ENCODE measurements around the gene RDX.
"Not testable (repeated sequence)": the region's sequence is repeated elsewhere in the genome, so short reads cannot be mapped to it uniquely, and the experiment has no call there.

RDX gene

GRCh38 chr11:110272919-110273318, 23.5 kb downstream of the RDX start:
- no peak for DNase-seq (ENCODE audit: low spot score)

DNA sequence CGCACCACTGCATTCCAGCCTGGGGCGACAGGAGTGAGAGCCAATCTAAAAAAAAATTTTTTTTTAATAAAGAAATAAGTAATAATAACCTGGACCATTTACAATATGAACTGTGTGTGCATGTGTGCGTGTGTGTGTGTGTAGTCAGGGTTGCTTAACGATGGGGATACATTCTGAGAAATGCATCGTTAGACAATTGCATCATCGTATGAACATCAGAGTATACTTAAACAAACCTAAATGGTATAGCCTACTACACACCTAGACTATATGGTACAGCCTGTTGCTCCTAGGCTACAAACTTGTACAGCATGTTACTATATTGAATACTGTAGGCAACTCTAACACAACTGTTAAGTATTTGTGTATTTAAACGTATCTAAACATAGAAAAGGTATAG, 26.4 kb downstream of the RDX start:
- DNase-seq (ENCODE audit: low spot score) = no peak

DNA sequence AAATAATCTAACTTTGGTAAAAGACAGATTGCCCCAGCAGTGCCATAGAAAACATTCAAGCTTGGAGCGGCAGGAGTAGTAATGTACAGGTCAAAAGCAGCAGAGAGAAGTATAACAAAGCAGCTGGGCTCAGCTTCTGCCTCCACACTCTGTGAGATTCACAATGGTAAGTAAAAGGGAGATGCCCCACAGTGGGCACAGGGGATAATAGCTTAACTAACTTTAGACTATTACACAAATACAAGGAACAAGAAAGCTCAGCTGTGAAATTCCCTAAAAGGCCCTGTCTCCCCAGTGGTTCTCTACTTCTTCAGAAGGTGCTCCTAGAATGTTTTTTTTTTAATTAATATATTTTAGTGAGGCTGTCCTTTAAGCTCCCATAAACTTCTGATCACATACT, 28.0 kb downstream of the RDX start:
- DNase-seq (ENCODE audit: low spot score) = no peak

DNA sequence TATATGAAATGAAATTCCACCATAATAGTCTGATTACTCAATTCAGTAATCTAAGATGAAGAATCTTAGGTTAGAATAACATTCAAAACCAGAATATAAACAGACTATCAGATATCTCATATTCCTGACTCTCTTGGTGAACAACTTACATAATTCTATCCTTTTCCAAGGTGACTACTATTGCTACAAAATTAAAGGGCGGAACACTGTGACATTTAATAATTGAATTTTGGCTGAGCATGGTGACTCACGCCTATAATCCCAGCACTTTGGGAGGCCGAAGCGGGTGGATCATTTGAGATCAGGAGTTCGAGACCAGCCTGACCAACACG, 34.4 kb downstream of the RDX start:
- DNase-seq (ENCODE audit: low spot score) = no peak

- no peak for DNase-seq (ENCODE audit: low spot score)
These were observed 35.0 kb downstream of the RDX start for GRCh38 chr11:110261195-110262071.

DNA sequence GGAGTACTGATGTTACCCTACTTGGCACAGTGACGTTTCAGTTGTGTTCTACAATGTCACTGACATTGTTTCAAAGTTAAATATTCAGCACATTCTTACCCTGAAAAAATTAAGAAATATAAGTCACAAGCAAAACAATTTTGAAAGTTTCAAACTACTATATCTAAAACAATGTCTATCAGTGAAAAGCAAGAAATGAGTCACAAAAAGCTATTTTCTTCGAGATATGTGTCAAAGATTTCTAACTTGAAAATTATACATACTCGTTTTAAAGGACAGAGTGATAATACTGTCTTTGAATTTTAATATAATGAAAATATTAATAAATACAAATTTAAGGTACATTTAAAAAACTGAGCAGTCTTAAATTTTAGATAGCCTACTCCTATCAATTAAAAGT, 42.9 kb downstream of the RDX start:
- DNase-seq (ENCODE audit: low spot score) = no peak

DNA sequence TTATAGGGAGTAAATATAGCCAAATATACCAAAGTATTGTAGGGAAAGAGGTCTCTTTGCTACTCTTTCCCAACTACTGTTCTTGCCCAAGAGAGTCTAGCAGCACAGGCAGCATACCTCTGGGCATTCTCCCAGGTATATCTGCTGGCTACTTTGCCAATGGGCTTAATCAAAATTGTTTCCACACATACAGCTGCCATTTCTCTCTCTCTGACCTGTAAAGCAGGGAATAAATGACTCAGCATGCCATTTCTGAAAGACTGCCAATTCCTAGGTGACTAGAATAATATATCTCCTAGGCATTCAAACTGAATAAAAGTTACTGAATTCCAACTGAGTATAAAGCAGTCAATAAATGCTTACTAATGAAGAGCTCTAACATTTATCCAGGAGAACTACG, 44.6 kb downstream of the RDX start:
- DNase-seq (ENCODE audit: low spot score) = no peak

GRCh38 chr11:110250168-110250567, 46.2 kb downstream of the RDX start:
- no peak for DNase-seq (ENCODE audit: low spot score)

GRCh38 chr11:110249766-110250165, 46.6 kb downstream of the RDX start:
- DNase-seq (ENCODE audit: low spot score) = no peak

DNA sequence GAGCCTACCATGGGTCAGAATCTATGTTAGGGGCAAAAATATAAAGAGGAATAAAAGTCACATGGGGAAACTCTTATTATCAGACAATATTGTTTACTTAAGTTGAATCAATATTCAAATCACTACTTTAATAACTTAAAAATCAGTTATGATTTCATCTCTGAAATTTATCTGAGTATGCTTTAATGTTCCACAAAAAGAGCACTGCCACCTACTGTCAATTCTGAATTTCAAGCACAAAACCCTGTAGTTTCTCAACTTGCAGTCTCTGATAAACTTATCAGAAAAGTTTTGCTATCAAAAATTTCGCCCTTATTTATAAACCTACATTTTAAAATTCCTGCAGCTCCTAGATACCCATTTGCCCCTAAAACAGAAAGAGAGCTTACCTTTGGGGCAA, 47.3 kb downstream of the RDX start:
- peak; percentile 29 for DNase-seq (ENCODE audit: low spot score)

DNA sequence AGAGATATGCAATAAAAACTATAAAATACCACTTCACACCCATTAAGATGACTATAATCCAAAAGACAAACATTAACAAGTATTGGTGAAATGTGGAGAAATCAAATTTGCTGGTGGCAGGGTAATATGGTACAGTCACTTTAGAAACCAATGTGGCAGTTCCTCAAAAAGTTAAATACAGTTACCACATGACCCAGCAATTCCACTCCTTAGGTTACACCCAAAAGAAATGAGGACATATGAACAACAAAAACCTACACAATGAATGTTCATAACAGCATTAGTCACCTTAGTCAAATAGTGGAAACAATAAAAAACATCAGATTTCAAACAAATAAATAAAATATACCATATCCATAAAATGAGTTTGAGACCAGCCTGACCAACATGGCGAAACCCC, 52.6 kb downstream of the RDX start:
- no peak for DNase-seq (ENCODE audit: low spot score)

DNA sequence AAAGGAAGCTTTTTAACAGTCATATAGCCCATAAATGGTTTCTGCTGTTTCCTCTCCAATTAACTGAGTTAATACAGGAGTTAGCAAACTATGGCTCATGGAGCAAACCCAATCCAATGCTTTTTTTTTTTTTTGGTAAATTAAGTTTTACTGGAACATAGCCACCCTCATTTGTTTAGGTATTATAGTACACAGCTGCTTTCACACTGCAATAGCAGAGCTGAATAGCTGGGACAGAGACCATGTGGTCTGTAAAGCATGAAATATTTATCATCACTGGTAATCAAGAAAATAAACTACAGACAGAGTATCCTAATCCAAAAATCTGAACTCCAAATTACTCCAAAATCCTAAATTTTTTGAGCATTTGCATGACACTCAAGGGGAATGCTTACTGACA, 53.7 kb downstream of the RDX start:
- no peak for DNase-seq (ENCODE audit: low spot score)

- no peak for DNase-seq (ENCODE audit: low spot score)
These were observed 54.2 kb downstream of the RDX start for GRCh38 chr11:110242188-110242587.

- DNase-seq (ENCODE audit: low spot score) = no peak
These were observed 60.4 kb downstream of the RDX start for GRCh38 chr11:110235966-110236365.

GRCh38 chr11:110230377-110230776, 66.0 kb downstream of the RDX start:
- no peak for DNase-seq (ENCODE audit: low spot score)

DNA sequence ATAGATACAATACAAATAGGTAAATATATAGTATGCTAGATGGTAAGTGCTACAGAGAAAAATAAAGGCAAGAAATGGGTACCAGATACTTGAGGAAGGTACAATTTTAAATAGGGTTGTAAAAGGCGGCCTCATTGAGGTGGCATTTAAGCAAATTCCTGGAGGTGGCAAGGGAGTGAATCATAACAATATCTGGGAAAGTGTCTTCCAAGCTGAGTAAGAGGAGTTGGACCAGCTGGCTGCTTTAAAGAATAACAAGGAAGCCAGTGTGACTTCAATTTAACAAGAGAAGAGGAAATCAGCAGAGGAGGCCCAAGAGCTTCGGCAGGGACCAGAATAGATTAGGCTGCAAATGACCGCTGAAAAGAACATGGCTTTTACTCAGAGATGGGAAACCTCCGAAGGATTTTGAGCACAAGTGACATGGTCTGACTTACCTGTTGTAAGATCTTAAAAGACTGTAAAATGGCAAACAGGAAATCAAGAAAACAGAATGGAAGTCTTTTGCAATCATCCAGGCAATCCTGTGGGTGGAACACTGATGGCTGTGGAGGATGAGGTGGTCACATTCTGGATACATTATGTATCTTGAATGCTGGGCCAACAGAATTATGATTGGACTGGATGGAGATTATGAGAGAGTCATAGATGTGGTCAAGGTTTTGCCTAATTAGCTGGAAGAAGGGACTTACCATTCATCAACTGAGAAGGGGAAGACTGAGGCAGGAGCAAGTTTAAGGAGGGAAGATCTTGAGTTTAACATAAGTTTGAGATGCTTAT, 77.2 kb downstream of the RDX start:
- peak; percentile 22 for DNase-seq (ENCODE audit: low spot score)

DNA sequence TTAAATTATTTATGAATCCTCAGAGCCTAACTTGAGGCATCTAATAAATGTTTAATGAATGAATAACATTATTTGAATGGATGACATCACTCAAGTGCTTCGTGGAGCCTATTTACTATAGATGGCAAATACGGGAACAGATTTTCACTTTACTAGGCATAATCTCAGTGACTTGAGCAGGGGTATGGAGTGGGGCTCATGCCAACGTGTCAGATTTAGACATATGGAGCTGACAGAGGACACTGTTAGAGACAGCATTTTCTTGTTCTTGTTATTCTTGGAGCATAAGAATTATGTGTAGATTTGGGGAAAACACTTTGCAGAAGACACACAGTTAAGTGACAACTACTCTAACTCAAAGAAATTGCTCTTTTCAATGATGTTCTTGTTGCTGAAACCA, 78.5 kb downstream of the RDX start:
- no peak for DNase-seq (ENCODE audit: low spot score)

DNA sequence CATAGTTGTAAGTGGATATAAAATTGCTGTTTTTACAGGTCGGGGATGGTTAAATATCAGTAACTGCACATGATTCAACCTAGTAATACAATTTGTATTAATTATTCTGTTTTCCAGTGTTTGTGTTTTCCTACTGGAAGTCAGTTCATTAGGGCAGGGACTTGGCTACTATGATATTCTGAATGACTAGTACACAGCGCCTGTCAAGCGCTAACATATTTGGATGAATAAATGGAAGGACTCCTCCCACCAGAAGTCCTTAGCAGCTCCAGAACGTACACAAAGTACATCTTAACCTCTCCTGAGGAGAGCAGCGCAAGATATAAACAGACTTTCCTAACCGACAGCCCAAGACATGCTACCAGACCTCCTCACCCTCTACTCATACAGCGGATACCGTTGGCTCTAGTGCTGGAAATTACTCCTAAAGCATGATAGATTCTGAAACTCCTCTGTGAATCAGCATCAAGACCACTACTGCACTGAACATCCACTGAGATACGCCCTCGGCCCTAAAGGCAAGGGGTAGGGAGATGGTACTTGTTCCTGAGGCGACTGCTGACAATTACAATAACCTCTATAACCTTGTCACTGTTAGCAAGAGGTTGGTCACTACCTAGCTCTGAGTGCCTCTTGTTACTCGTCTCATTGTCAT, 79.1 kb downstream of the RDX start:
- no peak for DNase-seq (ENCODE audit: low spot score)

DNA sequence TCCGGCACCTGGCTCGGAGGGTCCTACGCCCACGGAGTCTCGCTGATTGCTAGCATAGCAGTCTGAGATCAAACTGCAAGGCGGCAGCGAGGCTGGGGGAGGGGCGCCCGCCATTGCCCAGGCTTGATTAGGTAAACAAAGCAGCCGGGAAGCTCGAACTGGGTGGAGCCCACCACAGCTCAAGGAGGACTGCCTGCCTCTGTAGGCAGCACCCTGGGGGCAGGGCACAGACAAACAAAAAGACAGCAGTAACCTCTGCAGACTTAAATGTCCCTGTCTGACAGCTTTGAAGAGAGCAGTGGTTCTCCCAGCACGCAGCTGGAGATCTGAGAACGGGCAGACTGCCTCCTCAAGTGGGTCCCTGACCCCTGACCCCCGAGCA, 87.1 kb downstream of the RDX start:
- not testable (repeated sequence) for DNase-seq (ENCODE audit: low spot score)

GRCh38 chr11:110208678-110209312, 87.6 kb downstream of the RDX start:
- not testable (repeated sequence) for DNase-seq (ENCODE audit: low spot score)

GRCh38 chr11:110207123-110207522, 89.3 kb downstream of the RDX start:
- no peak for DNase-seq (ENCODE audit: low spot score)

GRCh38 chr11:110200836-110201235, 95.6 kb downstream of the RDX start:
- DNase-seq (ENCODE audit: low spot score) = no peak

- DNase-seq (ENCODE audit: low spot score) = no peak
These were observed 96.2 kb downstream of the RDX start for GRCh38 chr11:110200241-110200640.

Measured in Ammon's horn (tissue), 1 donor.